Sciatic nerve (tissue), 2 donors: ENCODE data around the gene AGRN. TPM values are rescaled to one million over a fixed set of nuclear protein-coding genes. Genes with fewer than 3 reads are reported as not detected.
"Not testable (repeated sequence)": the region's sequence is repeated elsewhere in the genome, so short reads cannot be mapped to it uniquely, and the experiment has no call there.

Experiments used
- ATAC-seq: fragments of 200-7000 bp; cut with Tn5 transposase; one replicate; pipeline ENCODE4 v1.9.1; 2020; ENCODE audit warnings: mild to moderate bottlenecking, moderate library complexity
- DNase-seq: peaks from one replicate; pipeline ENCODE4 v3.0.0-alpha.2; 2020; ENCODE audit warnings: low spot score
- intact Hi-C: fragments of 100-400 bp; cut with DNase I; formaldehyde crosslinking; loops from one replicate; pipeline ENCODE4 v1.14.2; 2022
- total RNA-seq: library from RNA; stranded (reverse); fragmentation: NEBNext Ultra II Directional; extraction: Animal tissue kit (Norgen Biotek cat#: 25700); gene quantifications from one replicate; pipeline ENCODE4 v1.2.1, GENCODE V29; 2021
- donor health status: DM: no; HTN: no; CAD: no.
- donor health status: DM: no; HTN: no; CAD: no.

The AGRN gene
- 22.0 TPM for total RNA-seq

DNA sequence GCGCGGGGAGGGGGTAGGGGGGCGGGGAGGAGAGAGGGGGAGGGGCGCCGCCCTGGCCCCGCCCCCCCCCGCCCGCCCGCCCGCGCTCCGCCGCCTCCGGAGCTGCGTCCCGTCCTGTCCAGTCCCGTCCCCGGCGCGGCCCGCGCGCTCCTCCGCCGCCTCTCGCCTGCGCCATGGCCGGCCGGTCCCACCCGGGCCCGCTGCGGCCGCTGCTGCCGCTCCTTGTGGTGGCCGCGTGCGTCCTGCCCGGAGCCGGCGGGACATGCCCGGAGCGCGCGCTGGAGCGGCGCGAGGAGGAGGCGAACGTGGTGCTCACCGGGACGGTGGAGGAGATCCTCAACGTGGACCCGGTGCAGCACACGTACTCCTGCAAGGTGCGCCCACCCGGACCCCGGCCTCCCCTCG lies at the start of gene AGRN:
Gene AGRN, plus strand, starts transcription at position 121 of the 405 bp plus-strand sequence. Its CDS starts 53 bp downstream, at position 174.
- intact Hi-C loops: no loop called here
- no peak for ATAC-seq
- no peak for DNase-seq

DNA sequence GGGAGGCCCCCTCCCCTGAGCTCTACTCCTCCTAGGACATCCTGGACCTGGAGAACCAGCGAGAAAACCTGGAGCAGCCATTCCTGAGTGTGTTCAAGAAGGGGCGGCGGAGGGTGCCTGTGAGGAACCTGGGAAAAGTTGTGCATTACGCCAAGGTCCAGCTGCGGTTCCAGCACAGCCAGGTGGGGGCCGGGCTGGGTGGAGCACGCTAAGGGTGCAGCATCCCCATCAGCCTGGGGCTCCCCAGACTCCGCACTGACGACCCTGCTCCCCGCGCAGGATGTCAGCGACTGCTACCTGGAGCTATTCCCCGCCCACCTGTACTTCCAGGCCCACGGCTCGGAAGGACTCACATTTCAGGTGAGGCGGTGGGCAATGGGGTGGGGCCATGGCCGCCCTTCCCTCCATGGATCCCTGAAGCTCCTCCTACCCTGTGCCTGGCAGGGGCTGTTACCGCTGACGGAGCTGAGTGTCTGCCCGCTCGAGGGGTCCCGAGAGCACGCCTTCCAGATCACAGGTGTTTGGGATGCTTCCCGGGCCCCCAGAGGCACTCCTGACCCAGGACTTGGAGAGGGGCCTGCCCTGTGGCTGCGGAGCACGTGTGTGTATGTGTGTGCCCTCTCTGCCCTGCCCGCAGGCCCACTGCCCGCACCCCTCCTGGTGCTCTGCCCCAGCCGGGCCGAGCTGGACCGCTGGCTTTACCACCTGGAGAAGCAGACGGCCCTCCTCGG lies 49.5 kb upstream of the AGRN start:
- ATAC-seq (no peak), DNase-seq (no peak)
- intact Hi-C loops: no loop called here

DNA sequence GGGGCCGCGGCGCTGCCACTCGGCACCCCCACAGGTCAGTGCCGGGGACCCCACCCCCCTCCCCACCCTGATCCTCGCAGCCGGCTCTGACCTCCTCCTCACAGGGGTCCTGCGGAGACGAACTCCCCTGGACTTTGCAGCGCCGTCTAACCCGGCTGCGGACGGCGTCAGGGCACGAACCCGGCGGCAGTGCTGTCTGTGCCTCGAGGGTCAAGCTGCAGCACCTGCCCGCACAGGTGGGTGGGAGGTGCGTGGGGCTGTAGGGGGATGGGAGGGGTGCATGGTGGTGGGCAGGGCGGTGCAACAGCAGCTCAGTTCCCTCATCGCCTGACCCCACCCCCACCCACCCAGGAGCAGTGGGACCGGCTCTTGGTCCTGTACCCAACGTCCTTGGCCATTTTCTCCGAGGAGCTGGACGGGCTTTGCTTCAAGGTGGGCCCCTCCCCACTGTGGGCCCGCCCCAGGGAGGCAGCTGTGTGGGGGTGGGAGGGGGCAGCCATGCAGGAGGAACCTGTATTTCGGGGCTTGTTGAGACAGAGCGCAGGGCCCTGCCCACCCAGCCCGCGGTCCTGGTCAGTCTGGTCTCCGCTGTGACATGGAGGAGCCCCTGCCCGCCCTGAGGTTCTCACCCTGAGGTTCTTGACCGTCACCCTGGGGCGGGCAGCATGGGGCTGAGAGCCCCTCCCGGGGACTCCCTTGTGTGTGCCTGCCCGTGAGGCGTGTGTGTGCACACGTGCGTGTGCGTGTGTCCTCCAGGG lies 48.8 kb upstream of the AGRN start:
- intact Hi-C loops: no loop called here
- ATAC-seq (no peak), DNase-seq (no peak)

DNA sequence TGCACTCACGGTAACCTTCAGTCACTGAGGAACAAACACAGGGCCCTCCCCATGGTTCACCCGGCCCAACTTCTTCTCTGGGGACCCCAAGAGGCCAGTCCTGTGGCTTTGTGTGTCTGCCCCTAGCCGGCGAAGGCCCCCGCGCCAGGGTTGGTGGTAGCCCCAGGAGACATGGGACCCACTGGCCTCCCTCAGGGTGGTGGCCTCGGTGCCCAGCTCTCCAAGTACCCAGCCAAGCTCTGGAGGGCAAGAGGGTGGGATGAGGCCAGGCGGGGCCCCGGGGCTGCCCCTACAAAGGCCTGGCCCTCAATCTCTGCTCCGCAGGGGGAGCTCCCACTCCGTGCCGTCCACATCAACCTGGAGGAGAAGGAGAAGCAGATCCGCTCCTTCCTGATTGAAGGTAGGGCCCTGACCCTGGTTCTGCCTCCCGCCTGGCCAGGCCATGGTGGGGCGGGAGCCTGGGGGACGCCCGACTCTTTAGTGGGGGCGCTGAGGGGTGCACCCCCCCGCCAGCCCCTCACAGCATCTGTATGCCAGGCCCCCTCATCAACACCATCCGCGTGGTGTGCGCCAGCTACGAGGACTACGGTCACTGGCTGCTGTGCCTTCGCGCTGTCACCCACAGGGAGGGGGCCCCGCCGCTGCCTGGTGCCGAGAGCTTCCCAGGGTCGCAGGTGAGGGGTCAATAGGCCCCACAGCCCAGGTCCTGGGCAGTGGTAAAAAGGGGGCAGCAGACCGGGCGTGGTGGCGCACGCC lies 48.0 kb upstream of the AGRN start:
- DNase-seq (no peak), ATAC-seq (no peak)
- intact Hi-C loops: no loop called here

DNA sequence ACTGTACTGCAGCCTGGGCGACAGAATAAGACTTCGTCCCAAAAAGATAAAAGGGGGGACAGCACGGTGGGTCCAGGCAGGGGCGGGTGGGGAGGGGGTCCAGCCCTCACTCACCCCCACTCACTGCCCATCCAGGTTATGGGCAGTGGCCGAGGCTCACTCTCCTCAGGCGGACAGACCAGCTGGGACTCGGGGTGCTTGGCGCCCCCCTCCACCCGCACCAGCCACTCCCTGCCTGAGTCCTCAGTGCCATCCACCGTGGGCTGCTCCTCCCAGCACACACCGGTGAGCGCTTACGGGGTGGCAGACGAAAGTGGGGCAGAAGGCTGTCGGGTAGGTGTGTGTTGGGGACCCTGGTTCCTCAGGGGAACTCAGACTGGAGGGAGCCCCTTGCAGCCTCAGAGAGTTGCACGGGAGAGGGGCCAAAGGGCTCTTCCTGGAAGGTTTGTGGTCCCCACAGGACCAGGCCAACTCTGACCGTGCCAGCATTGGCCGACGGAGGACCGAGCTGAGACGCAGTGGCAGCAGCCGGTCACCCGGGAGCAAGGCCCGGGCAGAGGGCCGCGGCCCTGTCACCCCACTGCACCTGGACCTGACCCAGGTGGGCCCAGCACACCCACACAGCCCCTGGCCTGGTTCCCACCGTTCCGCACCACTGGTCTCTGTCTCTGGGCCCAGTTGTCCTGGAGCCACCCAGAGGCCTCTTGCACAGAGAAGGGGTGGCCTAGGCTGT lies 47.0 kb upstream of the AGRN start:
- intact Hi-C loops: no loop called here
- DNase-seq (no peak), ATAC-seq (no peak)

DNA sequence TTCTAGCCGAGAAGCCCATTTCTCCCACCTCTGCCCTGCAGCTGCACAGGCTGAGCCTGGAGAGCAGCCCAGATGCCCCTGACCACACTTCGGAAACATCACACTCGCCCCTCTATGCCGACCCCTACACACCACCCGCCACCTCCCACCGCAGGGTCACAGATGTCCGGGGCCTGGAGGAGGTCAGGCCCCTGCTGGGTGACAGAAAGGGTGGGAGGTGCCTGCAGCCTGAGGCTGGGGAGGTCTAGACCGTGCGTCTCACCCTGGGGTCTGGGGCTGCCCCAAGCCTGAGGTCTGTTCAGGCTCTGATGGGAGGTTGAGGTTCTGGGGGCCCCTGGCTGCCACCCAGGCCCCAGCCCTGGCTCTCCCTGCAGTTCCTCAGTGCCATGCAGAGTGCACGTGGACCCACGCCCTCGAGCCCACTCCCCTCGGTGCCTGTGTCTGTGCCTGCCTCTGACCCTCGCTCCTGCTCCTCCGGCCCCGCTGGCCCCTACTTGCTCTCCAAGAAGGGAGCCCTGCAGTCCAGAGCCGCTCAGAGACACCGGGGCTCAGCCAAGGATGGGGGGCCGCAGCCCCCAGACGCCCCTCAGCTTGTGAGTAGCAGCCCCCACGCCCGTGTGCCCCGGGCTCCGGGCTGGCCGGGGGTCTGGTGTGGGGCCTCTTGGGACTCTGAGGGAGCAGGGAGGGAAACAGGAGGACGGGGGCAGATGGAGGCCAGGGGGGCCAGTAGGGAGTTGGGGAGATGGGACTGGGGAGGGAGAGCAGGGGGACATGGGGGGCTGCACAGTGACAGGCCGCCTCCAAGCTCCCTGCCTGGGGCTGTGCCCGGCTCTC lies 46.2 kb upstream of the AGRN start:
- intact Hi-C loops: no loop called here
- ATAC-seq (no peak), DNase-seq (no peak)

- ATAC-seq: no peak
- no peak for DNase-seq
- intact Hi-C loops: no loop called here
Measured at GRCh38 chr1:974293-974640, 45.7 kb upstream of the AGRN start.

DNA sequence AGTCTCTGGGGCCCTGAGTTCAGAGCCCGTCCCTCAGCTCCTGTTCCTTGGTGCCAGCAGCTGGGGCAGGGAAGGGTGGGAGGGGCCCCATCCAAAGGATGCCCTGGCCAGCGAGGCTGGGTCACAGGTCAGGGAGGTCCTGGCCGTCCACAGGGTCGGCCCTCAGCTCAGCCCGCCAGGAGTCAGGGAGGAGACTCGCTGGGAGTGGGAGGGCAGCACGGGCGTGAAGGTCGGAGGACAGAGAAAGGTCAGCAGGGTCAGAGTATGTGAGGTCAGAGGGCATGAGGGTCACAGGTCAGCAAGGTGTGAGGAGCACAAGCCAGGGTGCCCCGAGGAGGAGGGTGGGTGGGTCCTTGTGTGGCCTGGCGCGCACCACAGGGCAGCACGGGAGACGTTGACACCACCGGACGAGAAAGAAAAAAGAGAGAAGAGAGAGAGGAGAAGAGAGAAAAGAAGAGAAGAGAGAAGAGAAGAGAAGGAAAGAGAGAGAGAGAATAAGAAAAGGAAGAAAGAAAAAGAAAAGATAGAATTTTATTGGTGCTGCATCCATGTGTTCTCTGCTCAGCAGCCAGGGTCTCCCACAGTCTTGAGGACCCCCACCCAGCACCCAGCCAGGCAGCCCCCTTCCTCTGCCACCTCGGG lies 45.1 kb upstream of the AGRN start:
- DNase-seq (no peak), ATAC-seq (no peak)
- intact Hi-C loops: no loop called here

- ATAC-seq: no peak
- intact Hi-C loops: no loop called here
- no peak for DNase-seq
Measured at GRCh38 chr1:975365-975764, 44.6 kb upstream of the AGRN start.

GRCh38 chr1:975896-976683 lies 43.8 kb upstream of the AGRN start:
- ATAC-seq (peak; percentile 67), DNase-seq (no peak)
- intact Hi-C loops: no loop called here

DNA sequence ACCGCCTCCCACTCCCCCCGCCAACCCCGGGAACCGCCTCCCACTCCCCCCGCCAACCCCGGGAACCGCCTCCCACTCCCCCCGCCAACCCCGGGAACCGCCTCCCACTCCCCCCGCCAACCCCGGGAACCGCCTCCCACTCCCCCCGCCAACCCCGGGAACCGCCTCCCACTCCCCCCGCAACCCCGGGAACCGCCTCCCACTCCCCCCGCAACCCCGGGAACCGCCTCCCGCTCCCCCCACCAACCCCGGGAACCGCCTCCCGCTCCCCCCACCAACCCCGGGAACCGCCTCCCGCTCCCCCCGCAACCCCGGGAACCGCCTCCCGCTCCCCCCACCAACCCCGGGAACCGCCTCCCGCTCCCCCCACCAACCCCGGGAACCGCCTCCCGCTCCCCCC lies 43.1 kb upstream of the AGRN start:
- DNase-seq, intact Hi-C loops, ATAC-seq: not testable (repeated sequence)

GRCh38 chr1:978069-978834 lies 41.7 kb upstream of the AGRN start:
- DNase-seq (no peak), ATAC-seq (no peak)
- intact Hi-C loops: no loop called here

GRCh38 chr1:978835-979743 lies 40.8 kb upstream of the AGRN start:
- intact Hi-C loops: no loop called here
- ATAC-seq: no peak
- DNase-seq: no peak

DNA sequence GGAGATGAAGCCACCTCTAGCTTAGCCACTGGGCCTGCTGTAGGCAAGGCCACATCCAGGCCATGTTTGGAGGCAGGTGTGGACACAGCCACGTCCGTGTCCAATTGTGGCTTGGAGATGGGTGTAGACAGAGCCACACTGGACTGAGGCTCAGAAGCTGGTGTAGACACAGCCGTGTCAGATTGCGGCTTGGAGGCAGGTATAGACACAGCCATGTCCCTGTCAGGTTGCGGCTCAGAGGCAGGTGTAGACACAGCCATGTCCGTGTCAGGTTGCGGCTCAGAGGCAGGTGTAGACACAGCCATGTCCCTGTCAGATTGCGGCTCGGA lies 40.2 kb upstream of the AGRN start:
- intact Hi-C loops: loop anchor here (5.0 kb wide), 1 partner anchor 83 kb away; no protein-coding TSS in a partner anchor
- ATAC-seq (no peak), DNase-seq (no peak)

DNA sequence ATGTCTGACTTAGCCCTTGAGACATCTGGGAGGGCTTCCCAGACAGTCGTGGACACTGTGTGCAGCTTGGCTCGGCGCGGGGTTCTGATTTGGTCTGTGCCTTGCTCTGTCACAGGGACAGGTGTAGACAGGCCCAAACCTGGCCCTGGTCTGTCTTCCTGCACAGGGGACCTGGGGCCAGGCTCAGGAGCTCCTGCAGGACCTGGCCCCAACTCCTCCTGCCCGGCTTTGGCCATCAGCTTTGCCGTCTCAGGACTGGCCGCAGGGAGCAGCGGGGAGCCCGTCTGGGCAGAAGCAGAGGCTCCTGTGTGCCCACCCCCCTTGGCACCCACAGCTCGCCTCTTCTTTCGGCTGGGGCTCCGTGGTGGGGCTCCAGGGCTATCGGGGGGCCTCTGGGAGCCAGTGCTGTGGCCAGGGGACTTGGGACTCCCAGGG lies 39.8 kb upstream of the AGRN start:
- ATAC-seq (no peak), DNase-seq (no peak)
- intact Hi-C loops: loop anchor here (5.0 kb wide), 1 partner anchor 82 kb away; no protein-coding TSS in a partner anchor
